Activated CD4-positive, alpha-beta T cell treated with anti-CD3 and anti-CD28 coated beads, Interleukin-2, amount 50 U/mL, for 16 hours (primary cell): ENCODE results near the gene SLC14A1.

Source experiments
- DNase-seq: peaks from one replicate; pipeline ENCODE4 v3.0.0-alpha.2; 2020

The SLC14A1 gene

DNA sequence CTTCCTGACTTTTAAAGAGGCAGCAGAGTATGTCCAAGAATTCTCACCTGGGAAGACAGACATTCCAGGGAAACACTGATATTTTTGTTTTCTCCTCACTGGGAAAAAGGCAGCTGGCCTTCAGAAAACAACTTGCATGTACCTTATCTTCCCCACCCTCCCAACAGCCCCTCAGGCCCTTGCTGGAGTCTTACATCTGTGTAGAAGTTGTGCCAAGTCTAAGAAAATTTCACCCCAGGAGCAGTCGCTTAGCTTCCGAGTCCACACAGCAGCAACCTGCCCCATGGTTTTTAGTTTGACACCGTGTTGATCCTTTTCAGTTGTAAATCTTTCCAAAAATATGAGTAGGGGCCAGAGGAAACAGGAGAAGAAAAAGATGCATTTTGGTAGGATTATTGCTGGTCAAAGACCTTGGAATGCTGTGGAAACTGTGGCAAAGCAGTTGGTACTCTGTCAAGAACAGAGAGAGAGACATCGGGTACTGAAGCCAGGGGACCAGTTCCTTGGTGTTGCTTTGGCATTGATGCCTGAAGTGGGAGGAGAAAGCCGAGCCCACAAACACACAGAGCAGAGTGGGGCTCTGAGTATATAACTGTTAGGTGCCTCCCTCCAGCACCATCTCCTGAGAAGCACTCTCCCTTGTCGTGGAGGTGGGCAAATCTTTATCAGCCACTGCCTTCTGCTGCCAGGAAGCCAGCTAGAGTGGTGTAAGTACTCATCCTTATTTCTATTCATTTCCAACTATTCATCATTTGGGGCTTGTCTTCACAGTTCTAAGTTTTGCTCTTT lies at the start of gene SLC14A1:
TSS of gene SLC14A1 (plus strand) at position 615 of the 789 bp plus-strand sequence. CDS start 6,140 bp downstream, outside the sequence.
- no peak for DNase-seq

DNA sequence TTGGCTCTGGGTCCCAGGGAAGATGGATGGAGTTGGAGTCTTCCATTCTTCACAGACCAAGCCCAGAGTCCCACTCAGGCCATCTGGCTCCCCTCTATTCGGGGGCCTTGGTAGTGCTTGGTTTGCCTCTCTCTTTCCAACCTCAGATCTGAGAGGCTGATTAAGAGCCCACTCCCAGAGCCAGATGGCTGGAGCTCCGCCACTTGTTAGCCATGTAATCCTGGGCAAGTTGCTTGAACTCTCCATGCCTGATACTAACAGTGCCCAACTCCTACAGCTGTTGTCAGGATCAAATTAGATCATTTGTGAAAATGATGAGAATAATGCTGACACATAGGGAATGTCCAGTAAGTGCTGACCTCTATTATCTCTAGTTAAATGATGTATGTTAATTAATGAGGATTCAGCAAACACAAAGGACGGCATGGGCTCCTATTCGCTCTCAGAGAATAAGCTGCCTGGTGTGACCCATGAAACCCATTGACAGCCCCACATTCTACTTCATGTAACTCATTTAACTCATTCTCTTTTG lies 46.6 kb upstream of the SLC14A1 start:
- no peak for DNase-seq

DNA sequence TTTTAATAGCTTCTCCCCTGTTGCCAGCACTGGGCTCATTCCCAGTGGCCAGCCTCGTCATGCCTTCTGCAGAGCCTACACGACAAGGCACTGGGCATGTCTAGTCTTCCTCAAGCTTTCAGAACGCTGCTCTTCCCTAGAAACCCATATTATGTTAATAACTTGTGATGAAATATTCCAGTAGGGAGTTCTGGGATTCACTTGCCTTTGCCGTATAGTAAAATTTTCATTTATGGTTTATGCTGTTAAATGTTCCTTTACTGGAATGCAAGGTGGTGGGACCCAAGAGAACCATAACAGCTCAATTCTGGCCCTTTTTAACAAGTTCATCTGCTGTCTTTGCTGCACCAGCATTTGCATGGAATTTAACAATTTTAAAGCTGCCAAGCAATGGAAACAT lies 45.5 kb upstream of the SLC14A1 start:
- no peak for DNase-seq

DNA sequence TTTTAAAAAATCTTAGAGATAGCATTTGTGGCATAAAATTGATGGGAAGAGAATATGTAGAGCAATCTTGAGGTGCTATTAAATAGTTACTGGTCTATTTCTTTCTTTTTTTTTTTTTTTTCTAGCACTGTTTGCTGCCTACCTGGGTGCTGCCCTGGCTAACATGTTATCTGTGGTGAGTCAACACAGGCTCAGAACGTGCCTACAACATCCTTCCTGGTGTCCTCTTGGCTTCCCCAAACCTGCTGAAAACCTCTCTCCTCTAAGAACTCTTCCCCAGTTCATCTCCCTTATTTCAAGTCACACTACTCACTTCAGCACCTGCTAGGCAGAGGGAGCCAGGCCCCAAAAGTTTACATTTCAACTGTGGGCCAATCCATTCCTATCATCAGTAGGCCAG lies 45.1 kb upstream of the SLC14A1 start:
- no peak for DNase-seq

DNA sequence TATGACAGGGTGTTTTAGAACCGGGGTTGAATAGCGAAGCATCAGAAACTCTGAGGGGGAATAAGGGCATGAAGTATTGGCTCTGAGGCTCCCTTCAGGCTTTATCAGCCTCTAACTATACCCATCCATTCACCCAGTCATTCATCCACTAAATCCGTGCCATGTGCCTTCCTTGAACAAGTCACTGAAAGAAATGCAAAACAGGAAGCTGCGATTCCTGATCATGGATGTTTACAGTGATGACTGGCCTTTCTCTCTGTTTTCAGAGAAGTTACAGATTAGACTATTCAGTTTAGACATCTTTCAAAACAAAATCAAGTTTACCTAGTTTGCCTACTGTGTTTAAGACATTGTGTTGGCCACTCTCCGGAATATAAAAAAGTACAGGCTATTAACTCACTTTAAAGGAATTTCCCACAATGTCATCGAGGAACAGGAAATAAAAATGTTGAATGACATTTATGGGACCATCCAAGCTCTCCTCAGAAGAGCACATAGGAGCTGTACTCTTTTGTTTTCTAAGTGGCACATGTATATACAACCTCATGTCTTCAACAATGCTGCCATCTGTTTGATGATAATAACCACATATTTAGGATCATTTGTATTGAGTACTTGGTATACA lies 43.8 kb upstream of the SLC14A1 start:
- no peak for DNase-seq

DNA sequence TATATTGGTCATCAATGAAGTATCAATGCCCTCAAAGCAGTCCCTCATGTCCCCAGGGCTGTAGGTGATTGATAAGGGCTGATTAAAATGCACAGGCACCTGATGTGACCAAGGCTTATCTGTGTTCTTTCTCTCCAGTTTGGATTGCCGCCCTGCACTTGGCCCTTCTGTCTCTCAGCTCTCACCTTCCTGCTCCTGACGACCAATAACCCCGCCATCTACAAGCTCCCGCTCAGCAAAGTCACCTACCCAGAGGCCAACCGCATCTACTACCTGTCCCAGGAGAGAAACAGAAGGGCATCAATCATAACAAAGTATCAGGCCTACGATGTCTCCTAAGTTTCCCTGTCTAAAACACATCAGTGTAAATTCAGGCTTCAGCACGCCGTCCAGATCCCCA lies 41.8 kb upstream of the SLC14A1 start:
- DNase-seq, result no peak

DNA sequence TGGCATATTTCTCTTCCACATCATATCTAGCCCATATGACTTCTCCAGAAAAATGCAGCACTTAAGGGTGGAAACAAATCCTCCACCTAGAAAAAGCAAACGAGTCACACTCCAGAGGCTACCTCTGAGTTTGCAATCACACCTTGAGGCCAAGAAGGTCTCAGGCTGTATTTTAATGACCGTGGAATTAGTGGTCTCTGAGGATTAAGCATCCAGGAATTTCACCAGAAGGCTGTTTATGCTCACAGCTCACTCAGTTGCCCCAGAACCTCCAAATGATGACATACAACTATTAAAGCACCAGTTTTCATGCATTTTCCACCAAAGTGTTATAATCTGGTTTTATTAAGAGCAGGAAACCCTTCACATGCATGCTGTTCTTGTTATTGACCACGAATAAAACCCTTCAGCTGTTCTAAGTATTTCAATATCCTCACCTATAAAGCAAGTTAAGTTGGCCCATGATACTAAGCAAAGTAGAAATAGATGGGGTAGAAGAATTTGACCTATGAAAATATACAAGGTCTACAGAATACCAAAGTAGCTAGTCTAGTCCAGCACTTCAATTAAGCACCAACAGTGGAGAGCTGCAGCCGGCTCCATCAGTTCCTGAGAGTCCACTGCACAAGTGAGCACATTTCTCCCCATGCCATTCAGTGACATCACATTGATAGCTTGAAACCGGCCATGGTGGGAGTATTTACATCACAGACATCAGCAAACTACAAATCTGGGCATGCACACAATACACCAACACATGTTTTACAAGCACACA lies 39.5 kb upstream of the SLC14A1 start:
- no peak for DNase-seq

DNA sequence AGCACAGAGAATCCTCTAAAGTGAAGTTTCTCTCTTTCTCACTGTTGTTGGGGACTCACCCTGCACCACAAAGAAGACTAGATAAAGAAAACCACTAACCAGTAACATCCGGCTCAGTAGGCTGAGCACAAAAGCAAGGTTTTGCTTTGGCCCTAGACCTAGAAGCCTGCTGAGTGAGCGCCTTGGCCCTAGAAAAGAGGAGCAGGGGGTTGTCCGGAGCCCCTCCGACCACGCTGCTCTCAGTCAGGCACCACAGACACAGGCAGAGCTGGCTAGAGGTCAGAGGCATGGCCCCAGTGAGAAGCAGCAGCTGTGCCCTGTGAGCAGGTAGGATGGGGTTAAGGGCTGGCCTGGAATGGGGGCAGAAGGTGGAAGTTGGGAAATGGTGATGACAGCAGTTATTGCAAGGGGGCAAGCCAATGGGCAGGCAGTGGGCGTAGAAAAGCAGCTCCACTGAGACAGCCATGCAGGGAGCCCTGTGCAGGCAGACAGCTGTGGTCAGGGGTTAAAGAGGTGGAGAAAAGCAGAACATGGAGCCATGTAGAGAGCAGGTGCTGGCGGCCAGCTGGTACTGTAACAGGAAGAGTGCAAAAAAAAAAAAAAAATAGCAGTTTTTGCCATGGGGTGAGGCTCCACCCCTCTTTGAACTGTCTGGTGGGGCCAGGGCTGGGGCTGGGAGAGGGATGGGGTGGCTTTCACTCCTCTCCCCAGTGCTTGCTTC lies 36.9 kb upstream of the SLC14A1 start:
- peak; percentile 82 for DNase-seq

DNA sequence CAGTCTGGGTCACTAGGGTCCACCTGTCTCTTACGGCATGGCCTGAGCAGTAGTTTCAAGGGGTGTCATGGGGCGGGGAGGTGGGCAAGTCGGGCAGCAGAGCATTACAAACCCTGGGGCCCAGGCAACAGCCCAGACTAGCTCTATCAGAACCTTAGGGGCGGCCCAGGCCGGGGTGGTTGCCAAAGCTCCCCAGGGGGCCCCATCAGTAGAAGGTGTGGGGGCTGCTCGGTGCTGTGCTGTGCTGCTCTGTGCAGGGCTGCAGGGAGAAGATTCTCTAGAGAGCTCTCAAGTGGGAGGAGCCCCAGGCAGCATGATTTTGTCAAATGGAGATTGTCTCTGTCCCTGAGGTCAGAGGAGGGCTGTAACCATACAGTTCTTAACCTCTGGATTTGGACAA lies 36.4 kb upstream of the SLC14A1 start:
- no peak for DNase-seq

DNA sequence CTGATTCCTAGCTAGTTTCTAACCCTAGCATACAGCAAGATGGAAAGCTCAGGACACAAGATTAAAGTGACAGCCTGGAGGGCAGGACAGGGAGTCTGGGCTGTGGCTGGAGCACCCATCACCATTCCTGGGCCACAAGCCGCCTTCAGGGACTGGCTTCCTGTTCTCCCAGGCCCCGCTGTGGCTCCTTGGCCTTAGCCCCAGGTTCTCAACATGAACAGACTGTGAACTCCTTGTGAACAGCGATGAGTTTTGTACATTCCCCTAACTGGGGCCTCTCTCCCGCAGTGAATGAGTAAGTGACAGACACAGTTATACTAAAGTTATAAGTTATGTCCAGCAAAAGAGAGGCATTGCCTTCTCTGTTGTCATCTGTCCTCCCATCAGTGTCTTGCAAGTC lies 35.9 kb upstream of the SLC14A1 start:
- DNase-seq, result no peak

DNA sequence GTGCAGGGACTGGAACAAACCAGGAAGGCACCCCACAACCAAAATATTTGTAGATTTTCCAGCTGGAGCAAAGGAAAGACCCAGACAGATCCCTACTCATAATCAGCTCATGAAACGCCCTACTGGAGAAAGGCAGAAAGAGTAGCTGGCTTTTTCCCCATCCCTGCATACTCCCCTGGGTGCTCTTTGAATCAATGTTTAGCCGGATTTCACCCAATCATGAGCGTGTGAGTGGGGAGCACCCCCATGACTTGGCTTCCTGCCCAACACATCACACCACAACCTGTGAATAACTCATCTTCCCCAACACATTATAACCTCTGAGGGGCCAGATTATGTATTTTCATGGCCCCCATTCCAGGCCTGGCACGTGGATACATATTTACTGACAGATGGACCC lies 35.1 kb upstream of the SLC14A1 start:
- DNase-seq, result peak; percentile 50

DNA sequence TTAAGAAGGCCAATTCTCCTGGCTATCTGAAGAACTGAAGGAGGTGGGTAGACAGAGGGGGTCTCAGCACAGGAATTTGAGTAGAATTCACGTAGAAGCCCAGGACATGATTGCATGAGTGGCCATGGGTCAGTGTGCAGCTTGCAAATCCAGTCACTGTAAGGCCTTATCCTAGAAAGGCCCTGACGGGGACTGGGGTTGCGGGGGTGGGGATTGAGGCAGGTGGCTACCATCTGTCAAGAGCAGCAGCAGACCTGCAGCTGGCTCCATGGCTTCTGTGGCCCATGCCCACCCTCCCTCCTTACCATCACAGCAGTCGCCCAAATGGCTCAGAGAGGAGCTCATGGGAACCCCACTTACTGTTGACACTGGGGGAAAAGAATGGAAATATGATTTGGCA lies 34.6 kb upstream of the SLC14A1 start:
- DNase-seq, result no peak

DNA sequence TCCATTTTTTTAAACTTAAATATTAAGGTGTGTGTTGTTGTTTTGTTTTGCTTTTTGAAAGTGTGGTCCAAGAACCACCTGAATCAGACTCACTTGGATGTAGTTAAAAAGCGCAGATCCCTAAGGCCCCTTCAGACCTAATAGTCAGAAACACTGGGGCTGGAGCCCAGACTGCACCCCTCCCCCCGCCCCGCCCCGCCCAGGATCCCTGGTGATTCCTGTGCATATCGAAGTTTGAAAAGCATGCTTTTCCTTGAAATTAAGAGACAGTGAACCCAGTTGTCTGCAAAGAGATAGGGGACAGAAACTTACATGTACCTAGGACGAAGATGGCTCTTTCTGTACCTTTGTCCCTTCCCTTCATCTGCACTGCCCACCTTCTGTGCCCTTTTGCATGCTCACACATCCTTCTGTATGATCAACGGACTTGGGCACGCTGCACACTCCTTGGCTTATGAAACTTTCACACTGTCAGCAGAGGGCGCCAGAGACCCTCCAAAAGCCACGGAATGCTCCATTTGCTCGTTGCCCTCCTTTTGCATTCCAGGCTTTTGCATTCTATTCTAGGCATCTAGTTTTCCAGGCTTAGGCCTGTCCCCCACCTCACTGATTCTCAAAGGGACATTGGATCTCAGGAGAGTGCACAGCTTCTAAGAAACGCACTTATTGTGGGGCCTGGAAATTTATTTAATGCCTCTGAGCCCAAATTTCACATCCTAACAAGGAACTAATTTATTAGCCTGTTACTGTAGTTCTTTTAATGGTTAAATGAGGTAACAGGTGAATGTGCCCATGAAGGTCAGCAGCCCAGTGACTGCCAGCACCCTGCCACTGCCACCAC lies 32.8 kb upstream of the SLC14A1 start:
- DNase-seq, result peak; percentile 71

DNA sequence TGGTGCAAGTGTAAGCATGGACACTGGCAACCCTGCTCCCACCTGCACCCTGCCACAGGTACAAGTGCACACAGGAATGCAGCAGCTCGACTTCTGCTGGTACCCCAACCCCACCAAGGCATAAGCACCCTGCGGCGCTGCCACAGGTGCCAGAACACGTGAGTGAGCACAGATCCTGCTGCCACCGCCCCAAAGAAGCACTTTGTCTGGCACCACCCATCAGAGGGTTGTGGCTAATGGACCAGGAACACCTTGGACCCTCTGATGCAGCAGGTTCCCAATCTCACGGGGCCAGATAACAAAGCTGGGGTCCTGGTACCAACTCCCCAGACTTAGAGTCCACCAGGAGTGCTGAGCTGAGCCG lies 32.2 kb upstream of the SLC14A1 start:
- no peak for DNase-seq

DNA sequence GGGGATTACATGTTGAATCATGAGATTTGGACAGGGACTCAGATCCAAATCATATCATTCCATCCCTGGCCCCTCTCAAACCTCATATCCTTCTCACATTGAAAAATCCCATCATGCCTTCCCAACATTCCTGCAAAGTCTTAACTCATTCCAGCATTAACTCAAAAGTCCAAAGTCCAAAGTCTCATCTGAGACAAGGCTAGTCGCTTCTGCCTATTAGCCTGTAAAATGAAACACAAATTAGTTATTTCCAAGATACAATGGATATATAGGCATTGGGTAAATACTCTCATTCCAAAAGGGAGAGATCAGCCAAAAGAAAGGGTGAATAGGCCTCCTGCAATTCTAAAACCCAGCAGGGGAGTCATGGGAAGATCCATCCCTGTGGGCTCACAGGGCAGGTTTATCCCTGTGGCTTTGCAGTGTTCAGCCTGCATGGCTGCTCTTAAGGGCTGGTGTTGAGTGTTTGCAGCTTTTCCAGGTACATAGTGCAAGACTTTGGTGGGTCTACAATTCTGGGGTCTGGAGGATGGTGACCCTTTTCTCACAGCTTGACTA lies 21.2 kb upstream of the SLC14A1 start:
- no peak for DNase-seq

DNA sequence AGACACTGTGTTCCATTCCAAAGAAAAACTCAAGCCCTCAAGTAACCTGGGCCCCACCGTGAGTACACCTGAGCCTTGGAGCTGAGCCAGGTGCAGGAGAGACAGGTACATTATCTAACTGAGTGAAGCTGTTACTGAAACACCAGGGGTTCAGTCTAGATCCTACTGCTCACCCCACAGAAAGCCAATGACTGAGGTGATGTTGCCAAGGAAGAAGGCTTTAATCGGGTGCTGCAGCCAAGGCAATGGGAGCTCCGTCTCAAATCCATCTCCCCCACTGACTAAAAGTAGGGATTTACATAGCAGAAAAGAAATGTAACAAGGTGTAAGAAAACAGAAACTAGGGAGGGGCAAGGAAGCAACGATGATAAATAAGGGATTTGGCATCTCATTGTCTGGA lies 15.2 kb upstream of the SLC14A1 start:
- no peak for DNase-seq

DNA sequence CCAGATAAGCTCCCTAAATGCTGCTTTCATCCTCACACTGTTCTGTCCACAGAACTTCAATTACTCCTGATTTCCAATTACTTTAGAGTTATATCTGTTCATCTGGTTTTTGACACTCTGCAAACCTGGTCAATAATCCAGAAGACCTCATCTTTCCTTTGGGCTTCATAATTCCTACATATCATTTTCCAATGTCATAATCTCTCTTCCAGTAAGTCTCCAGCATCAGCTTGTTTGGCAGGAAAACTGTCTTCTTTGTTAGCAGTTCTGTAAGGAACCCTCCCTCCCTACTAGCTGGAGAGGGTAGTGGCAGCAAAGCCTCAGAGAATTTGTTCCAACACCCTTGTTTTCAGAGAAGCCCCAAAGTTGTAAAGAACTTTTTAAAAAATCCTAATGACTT lies 11.9 kb upstream of the SLC14A1 start:
- no peak for DNase-seq

DNA sequence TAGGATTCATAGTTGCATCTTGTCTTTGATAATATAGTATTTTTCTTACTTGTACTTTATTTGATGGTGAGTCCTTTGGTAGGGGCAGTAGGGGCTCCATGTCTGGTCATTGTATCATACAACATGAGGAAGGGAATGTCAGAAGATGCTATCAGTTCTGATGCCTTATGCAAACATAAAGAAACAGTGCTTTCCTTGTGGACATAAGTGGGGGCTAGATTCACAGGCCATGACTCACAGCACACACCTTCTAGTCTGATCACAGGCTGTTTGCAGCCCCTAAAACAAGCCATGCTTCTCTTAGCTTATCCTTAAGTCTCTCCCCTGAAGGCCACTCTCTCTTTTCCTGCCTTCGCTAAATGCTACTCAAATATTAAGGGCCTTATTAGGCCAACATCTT lies 10.7 kb upstream of the SLC14A1 start:
- DNase-seq, result no peak

DNA sequence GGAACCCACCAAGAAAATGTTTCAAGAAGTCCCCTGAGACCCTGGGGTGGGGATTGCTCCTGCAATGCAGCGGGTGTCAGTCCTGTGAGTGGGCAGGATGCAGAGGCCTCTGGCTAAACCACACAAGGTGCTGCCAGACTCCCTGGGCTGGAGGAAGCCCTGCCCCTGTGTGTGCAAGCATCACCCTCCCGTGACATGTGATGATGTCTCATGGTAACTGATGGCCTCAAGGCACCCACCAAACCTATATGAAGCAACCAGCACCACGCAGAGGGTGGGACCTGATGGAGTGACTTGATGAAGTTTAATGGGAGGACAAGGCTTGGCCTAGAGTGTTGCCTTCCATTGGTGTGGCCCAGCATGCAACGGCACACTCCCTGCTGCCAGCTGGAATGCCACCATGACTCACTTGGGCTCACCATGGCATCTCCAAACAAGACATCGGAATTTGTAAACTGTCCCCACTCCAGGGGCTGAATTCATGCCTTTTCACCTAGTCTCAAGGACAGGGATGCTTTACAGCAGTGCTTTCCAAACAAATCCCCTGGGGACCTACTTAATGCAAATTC lies 8.7 kb upstream of the SLC14A1 start:
- DNase-seq, result no peak

DNA sequence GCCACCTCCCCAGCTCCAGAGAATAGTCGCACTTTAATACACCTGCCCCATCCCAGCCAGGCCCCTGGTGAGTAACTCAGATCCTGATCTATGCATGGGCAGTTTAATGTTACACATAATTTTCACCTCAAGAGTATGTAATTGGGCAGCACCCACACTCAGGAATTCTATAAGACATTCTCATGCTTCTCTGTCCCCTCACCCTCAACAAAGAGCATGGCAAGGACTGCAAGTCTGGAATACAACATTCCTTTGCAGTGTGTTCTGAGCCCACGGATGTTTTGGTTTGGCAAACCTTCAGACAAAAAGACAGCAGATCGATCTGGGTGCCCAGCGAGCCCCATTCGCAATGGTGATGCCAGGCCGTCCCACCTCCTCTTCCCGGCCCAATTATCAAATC lies 4.9 kb upstream of the SLC14A1 start:
- no peak for DNase-seq

DNA sequence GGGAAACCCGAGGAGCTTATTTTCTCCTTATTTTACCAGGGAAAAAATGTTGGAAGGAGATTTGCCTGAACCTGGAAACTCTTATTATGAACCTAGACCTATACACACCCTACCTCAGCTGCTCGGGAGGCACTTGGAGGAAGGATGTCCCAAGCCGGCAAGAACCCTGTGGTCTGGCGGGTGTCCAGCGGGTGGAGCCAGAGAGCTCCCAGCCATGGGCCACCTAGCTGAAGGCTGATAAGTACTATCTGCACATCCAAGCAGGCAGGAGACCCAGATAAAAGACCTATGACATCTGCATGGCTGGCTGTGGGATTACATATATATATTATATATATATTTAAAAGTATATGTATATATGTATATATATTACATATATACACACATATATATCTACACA lies 1.1 kb upstream of the SLC14A1 start:
- peak; percentile 74 for DNase-seq
